GM13976 (cell line): ENCODE measurements around the gene ALG14.
A peak's percentile ranks its signal among the peaks of the same experiment; 100 is the strongest.

Experiments
- DNase-seq: peaks from one replicate; pipeline ENCODE4 v3.0.0; 2012; ENCODE audit warnings: low spot score
- CTCF ChIP-seq: IDR thresholded peaks from 2 replicates; pipeline ENCODE4 v1.5.1; 2012; ENCODE audit warnings: borderline replicate concordance, mild to moderate bottlenecking; ENCODE audit not compliant: insufficient read depth; ENCODE audit errors: extremely low read depth, missing control alignments, control extremely low read depth
- in situ Hi-C: fragments of 300-500 bp; cut with MboI; formaldehyde crosslinking; loops from one replicate; pipeline ENCODE4 v1.12.0; 2022; ENCODE audit warnings: low sequenced_read_pairs, mixed read lengths, inconsistent platforms; ENCODE audit not compliant: unreplicated experiment

The ALG14 gene

GRCh38 chr1:94925561-94926125 is 147.1 kb downstream of the ALG14 start:
- DNase-seq, result peak; percentile 45
- in situ Hi-C loops, result no loop called here
- no peak for TF ChIP-seq CTCF

GRCh38 chr1:94925004-94925403 is 147.7 kb downstream of the ALG14 start:
- DNase-seq, result no peak
- no peak for TF ChIP-seq CTCF
- in situ Hi-C loops, result no loop called here
